T-helper 2 cell treated with Interferon-gamma antibody and Interleukin-4, amounts not matched to agents 100 ng/mL and 5 ng/mL, for 36 hours (primary cell): ENCODE results near the gene DSE. TPM values are rescaled to one million over a fixed set of nuclear protein-coding genes. Genes with fewer than 3 reads are reported as not detected.

Experiments
- intact Hi-C: fragments of 100-400 bp; cut with micrococcal nuclease; formaldehyde crosslinking; loops from one replicate; pipeline ENCODE4 v1.15.1; 2023
- total RNA-seq: library from RNA; stranded (reverse); gene quantifications from 2 replicates; pipeline ENCODE4 v1.2.3, GENCODE V29; 2022

The DSE gene
- total RNA-seq, 1 donor from 2014 or later, result 3.0 TPM

DNA sequence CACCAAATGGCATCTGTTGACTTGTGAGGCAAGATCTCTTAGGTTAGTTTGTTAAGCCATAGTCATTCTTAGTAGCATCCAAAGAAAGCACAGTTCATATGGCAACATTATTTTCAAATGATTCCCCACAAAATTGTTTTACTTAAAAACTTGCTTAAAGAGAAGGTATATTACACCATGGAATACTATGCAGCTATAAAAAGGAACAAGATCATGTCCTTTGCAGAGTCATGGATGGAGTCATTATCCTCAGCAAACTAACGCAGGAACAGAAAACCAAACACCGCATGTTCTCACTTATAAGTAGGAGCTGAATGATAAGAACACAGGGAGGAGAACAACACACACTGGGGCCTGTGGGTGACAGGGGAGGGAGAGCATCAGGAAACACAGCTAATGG is 10.9 kb upstream of the DSE start:
- intact Hi-C loops, result no loop called here

DNA sequence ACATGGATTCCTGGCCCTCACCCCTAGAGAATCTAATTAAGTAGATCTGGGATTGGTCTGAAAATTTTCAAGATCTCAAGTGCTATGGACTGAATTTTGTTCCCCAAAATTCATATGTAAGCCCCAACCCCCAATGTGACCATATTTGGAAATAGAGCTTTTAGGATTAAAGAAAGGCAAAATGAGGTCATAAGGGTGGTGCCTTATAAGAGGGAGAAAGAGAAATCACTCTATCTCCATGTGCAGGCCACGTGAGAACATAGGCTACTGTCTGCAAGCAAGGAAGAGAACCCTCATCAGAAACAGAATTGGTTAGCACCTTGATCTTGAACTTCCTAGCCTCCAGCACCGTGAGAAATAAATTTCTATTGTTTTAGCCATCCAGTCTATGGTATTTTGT is 8.5 kb upstream of the DSE start:
- intact Hi-C loops, result no loop called here

DNA sequence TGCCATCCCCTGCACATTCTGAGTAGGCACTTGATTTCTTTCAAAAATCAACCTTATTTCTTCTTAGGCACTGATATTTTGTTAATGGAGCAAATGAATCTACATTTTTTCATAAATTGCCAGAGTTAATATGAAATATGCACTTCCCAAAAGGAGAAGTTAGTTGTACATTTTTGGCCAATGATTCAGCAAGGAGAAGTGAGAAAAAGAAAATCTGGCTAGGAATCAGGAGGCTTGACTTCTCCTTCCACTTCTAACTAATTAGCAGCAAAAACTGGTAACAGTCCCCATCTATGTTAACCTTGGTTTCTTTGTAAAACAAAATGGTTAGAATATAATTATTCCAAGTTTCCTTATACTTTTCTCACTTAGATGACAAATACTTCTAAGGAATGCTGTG is 7.0 kb upstream of the DSE start:
- intact Hi-C loops, result no loop called here

DNA sequence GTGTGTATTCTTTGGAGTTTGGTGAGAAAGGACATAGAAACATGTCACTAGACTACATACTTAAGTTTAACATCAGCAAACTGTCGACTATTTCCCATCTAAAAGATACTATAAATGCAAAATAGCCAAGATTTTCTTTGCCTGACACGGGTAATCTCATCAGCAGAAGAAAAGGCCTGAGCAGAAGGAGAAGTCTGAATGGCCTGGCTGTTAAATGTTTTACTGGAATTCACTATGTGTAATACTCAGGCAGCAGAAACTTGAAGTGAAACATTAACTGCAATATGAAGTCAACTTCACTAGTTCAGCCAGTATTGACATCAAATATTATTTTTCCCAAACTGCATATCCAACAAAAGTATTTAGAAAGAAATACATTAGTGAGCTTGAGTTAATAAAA is 6.4 kb upstream of the DSE start:
- intact Hi-C loops, result no loop called here

DNA sequence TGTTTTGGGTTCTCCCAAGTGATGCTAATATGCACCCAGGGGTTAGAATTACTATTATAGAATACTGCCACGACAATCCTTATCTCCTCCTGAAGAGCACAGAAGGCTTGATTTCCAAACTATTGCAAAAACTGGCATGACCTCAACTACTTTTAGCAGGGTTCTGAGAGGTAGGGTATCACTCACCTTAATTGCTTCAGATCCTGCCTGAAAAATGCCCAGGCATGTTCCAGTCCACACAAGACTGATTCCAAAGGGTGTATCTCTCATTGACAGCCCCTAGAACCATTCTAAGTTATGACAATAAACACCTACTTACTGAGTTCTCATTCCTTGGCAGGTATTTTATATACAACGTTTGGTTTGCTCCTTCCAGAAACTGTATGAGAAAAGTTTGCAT is 5.0 kb upstream of the DSE start:
- intact Hi-C loops, result loop anchor here (5.0 kb wide), 1 partner anchor 83 kb away; no protein-coding TSS in a partner anchor

DNA sequence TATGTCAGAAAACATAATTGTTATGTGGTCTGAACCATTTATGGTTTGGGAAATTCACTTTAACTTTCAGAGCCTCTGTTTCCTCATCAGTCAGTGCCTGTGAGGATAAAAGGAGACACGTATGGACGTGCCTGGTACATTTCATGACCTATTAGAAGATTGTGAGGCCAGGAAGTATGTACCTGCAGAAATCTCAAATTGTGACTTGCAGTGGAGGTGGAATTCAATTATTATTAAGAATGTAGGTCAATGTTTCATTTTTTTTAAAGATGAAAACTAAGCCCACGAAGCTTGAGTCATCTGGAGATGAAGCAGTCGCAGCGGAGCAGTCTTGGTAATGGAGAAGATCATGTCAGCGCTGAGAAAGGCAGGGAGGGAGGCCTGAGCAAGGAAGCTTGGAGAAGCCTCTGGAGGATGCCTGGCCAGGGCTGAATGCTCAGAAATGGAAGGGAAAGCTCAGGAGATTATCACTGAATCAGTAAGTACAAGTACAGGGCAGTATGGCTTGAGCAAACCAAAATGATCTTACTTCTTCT is 3.9 kb upstream of the DSE start:
- intact Hi-C loops, result loop anchor here (5.0 kb wide), 1 partner anchor 85 kb away; no protein-coding TSS in a partner anchor

DNA sequence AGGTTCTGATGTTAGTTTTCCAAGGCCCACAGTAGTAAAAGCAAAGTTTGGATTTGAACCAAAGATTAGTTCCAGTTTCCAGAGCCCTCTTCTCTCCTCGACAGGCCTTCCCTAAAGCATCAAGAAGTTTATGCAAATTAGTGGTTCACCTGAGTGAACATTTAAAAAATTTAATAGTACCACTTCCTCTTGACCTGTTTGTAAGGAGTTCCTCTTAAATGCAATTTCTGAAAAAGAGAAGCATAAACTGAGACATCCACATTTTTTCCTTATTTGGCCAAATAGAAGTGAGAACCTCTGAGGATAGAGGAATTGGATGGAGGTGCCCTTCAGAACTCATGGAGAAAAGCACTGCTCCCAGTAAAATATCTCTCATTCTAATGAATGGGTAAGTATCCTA is 1.2 kb upstream of the DSE start:
- intact Hi-C loops, result loop anchor here (5.0 kb wide), 1 partner anchor 87 kb away; no protein-coding TSS in a partner anchor

DNA sequence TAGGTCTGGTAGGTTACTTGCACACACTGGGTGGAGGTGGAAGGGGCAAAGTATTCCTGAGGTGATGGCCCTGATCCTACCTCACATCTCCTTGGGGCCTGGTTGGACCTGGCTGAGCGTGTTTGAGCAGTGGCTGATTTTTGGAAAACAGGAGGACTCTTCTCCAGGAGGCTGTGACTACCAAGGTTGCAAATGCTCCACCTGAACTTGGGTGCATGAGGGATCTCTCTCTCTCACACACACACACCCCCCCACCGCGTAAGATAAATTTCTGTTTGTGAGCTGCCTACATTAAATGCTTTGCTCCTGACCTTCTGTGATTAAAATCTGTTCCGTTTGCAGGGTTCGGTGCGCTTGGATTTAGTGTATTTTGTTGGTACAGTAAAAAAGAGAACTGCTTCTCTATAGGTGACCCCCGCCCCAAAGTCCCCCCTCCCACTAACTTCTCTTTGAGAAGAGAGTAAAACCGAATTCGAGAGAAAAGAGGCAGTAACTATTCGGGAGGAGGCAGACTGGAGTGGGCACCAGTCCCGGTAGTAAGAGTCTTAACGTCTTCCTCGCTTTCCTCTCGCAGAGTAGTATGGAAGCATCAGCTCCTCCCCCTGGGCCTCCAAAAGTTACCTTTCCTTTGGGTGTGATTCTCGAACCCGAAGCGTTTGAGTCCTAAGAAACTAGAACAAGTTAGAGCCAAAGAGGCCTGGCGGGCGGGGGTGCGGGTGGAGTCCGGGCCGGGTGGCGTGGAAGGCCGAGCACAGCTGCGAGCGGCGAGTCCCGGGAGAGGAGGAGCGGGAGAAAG is 585 bp upstream of the DSE start:
- intact Hi-C loops, result loop anchor here (5.0 kb wide), 1 partner anchor 88 kb away; no protein-coding TSS in a partner anchor

DNA sequence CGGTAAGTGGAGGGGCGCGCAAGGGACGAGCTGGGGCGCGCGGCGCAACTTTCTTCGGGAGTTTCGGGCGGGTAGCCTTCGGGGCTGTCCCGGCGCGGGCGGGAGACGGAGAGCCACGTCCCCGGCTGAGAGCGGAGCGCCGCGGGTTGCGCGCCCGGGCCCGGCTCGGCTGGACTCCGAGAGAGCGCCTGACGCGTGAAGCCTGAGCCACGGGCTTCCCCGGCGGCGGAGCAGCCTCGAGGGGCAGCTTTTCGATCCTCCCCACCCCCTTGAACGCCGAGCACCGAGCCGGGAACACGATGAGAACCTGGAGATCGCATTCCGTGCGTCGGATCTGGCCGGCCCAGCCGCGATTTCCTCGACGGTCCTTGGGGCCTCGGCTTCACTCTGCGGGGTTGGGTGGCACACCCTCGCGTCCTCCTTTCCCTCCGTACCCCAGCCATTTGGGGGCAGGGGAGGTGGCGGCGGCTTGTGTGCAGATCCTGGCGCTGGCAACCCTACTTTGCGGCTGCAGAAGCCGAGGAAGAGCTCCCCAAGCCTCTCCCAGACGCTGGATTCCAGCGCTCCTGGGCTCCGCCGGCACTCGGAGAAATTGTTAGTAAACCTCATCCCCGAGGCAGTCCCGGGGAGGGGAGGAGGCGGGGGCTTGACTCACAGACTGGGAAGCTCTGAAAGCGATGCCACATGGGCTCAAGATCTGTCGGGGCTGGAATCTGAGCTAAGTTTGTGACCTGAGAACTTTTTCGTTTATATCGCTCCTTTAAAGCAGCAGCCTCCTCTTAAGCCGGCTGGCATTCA is 572 bp downstream of the DSE start:
- intact Hi-C loops, result no loop called here

DNA sequence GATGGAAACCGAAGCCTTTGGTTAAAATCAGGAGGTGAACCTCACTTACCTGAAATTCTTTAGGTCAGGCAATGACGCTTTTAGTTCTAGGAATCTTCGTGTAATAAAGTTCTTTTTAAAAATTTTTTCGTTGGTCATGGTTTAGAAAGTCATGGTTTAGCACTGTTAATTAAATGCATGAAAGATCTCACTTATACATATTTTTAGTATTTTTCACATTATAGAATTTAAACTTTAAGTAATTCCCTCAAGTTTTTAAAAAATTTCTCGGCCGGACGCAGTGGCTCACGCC is 1.1 kb downstream of the DSE start:
- intact Hi-C loops, result no loop called here

DNA sequence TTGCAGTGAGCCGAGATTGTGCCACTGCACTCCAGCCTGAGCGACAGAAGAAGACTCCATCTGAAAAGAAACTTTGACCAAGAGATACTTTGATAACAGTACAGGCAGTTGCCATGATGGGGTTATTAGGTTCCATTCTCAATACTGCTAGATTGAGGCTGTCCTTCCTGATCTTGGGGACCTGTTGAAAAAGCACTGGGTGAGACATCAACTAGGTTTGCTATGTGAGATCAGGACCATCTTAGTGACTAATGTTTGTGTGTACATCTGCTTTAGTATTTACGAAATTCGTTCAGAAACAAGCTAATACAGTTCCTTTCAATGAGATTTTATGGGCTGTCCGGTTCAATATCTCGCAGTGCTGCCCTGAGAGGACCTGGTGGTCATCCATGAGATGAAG is 2.6 kb downstream of the DSE start:
- intact Hi-C loops, result no loop called here

DNA sequence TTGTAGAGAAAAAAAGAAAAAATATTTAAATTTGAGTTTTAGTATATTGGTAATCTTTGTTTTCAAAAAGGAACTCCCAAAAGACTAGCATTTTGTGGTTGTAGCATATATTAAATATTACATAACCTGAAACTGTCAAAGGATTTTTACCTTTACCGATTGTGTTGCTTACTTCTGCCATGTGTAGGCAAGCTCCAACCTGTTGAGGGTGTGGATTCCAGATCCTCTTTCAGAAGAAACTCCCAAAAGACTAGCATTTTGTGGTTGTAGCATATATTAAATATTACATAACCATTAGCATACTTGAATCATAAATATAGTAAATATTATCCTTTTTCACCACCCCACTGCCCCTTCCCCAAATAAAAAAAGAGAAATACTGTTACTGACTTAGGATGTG is 3.2 kb downstream of the DSE start:
- intact Hi-C loops, result no loop called here

DNA sequence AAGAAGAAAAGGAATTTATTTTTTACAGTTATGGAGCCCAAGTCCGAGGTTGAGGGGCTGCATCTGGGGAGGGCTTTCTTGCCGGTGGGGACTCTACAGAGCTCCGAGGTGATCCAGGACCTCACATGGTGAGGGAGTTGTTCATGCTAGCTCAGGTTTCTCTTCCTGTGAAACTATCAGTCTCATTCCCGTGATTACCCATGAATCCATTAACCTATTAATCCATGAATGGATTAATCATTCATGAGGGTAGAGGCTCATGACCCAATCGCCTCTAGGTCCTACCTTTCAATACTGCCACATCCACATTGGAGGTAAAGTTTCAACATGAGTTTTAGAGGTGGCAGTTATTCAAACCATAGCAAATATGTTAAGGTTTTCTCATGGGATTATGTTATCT is 3.8 kb downstream of the DSE start:
- intact Hi-C loops, result no loop called here

DNA sequence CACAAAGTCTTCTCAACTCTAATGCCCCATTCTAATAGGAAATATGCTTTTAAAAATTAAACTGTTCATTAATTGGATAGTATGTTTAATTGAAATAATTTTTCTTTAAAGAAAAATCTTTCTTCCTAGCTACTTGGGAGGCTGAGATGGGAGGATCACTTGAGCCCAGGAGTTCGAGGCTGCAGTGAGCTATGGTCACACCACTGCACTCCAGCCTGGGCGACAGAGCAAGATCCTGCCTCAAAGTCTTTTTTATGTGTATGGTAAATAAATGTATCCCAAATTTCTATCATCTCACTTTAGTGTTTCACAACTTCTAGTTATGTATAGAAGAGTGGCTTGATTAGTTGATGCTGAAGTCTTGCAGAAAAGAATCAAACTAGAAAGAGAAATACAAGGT is 4.5 kb downstream of the DSE start:
- intact Hi-C loops, result no loop called here

DNA sequence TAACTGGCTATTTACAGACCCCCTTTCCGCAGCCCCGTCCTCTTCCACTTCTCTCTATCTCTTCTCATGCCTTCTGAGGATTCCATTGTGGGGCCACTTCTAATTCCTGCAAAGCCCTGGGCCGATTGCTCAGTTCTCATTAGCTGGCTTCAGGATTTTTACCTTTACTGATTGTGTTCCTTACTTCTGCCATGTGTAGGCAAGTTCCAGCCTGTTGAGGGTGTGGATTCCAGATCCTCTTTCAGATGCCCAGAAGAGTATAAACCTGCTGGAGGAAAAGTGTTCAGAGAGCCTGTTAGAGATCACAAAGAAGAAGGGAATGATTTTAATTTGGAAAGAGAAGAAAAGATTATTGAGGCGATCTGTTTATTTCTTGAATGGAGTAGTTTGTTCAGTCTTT is 5.4 kb downstream of the DSE start:
- intact Hi-C loops, result no loop called here

DNA sequence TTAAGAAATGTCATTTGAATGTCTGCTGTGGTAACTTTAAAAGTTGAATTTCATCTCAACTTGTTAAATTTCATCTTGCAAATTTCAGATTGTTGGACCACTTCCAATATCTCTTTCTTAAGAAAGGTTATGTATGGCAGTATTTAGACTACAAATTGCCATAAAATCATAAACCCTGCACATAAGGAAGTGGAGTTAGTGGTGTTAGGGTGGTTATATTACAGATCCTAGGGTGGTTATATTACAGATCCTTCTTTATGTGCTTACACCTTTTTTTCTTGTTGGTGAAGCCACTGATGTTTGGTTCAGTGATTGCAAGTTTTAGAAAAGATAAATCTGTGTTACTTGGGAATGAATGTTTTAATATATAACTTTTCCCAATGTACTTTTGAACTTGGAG is 9.0 kb downstream of the DSE start:
- intact Hi-C loops, result no loop called here

DNA sequence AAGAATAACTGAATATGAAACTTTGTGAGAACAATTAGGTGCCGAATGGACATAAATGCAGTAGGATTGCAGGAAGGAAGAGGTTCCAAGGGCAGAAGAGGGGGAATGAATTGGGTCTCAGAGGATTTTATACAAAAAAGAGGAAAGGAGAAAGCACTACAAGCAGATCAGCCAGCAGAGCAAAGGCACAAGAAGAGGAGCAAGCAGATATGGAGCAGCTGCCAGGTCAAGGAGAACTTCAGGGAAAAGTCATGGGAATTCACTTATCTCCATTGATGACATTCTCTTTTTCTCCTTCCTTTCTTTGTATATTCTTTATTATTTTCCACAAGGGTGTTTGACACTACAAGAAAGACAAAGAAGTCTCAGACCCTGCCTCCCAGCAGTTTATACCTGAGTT is 9.6 kb downstream of the DSE start:
- intact Hi-C loops, result no loop called here

DNA sequence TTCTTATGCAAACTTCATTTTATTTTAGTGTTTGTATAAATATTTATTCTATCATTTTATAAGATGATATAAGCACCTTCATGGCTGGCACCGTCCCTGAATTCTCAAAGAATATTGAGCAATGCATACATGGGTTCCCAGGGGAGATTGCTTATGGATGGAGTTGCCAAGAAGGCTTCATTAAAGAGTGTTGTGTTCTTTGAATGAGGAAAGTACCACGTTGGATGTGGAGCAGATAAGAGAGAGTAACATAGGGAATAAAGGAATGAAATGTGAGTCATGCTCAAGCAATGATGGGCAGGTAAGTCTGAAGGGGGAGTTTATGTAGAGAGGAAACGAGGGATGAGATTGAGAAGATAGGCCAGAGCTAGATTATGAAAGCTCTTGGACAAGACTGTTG is 10.3 kb downstream of the DSE start:
- intact Hi-C loops, result no loop called here

DNA sequence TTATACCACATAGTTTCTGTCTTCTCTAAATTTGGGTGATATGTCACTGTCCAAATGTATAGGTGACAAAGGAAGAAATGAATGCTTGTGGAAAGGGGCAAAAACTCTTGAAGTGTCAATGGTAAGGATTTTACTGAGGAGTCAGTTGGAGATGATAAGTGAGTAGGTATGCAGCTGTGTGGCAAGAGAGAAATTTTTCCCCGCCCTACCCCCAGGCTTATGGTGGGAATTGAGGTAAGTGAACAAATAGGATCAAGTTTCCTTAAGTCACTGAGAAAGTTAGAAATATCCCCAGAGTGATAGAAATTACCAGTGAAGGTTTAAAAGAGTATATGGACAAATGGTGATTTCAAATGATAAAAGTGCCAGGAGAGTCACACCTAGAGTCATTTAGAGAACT is 11.8 kb downstream of the DSE start:
- intact Hi-C loops, result no loop called here

DNA sequence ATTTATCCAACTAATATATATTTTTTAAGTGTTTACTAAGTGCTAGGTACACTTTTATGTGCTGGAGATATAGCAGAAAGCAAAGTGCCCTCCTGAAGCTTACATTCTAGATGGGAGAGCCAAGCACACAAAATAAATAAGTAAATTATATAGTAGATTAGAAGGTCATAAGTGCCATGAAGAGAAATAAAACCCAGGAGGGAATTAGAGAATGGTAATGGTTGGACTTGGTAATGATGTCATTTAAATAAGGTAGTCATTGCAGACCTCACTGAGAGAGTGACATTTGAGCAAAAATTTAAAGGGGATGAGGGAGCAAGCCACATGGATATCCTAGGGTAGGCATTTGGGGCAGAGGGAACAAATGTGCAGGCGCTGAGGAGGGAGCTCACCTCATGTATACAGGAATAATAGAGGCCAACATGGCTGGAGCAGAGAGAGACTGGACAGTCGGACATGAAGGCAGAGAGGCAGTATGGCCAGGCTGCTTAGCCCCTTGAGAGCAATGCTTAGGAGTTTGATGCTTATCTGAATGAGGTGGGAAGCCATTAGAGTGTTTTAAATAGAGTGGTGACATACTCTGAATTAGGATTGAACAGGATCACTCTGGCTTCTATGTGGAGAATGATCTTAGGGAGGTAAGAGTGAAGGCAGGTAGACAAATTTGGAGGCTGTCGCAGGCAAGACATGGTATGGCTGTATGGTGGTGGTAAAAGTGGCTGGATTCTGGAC is 14.1 kb downstream of the DSE start:
- intact Hi-C loops, result no loop called here

DNA sequence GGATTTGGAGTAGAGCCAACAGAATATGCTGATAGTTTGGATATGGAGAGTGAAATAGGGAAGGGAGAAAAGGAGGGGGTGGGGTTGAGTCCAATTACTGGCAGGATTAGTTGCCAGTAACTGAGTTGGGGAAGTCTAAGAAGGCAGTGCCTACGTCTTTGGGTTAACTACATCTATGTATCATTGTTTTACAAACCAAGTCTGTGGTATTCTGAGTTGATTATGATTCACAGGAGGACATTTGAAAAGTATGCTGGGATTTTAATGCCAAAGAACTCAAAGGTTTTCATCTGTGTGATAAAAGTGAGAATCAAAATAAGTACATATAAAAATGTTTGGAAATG is 14.7 kb downstream of the DSE start:
- intact Hi-C loops, result no loop called here

DNA sequence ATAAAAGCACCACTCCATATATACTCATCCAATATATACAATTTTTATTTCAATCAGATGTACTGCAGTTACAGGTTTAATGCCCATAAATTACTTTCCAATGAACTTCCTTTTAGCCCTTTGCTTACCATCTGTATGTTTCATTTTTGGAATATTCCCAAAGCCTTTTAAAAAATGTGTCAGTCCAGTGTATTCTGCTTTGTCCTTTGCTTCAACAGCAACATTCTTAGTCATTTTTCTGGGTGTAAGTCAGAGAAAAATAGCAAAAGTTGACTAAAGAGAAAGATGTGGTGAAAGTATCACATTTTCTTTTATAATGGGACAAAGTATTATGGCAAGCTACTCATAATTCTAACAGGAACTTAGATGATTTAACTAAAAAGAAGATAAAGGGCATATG is 15.2 kb downstream of the DSE start:
- intact Hi-C loops, result no loop called here
